ENCODE measurements around the gene CYGB. TPM values are rescaled to one million over a fixed set of nuclear protein-coding genes. Genes with fewer than 3 reads are reported as not detected.

Gene CYGB
- total RNA-seq, 2 experiments from 2014 or later: not detected

DNA sequence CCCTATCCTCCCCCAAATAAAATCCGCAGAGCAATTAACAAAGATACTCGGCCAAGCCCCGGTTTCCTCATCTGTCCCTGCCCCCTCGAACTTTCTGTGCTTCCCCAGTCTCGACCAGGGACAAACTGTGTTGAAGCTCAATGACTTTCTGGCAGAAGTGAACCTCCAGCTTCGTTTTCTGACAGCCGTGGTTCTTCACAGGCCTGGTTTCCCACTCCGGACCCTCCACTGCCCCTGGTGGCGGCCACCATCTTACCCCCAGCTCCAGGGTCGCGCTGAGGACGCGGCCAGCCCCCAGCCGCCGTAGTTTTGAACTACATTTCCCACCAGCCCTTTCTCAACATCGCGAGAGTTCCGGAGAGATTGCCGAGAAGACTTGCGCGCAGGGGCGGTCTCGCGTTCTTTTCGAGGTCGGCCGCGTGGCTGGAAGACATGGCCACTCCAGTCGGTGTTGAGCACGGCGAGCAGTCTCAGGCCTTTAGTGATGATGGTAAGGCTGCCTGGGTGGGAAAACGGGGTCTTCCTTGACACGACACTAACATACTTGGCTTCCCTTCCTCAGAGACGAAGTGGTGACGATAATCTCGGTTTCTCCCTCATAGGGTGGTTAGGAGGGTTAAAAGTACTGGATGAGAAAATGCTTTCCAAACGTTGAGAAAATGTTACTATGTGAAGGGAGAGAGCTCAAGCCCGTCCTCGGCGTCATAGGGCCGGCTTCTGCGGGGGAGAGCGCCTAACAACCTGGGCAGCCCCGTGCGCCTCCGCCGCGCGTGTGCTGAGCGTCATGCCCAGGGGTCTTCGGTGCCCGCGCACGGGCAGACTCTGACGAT, 20.1 kb upstream of the CYGB start:
- ChIA-PET POLR2A (interaction anchor here (0.7 to 2.2 kb wide), 12 partner anchors 9 to 173 kb away, joined by 3 to 11 read pairs (median 4); partner anchors contain the start of genes JMJD6, METTL23, SPHK1 and ST6GALNAC2), CTCF (interaction anchor here (0.8 to 3.7 kb wide), 18 partner anchors 10 to 617 kb away, joined by 3 to 21 read pairs (median 4); partner anchors contain the start of genes FBF1 and ST6GALNAC2)

DNA sequence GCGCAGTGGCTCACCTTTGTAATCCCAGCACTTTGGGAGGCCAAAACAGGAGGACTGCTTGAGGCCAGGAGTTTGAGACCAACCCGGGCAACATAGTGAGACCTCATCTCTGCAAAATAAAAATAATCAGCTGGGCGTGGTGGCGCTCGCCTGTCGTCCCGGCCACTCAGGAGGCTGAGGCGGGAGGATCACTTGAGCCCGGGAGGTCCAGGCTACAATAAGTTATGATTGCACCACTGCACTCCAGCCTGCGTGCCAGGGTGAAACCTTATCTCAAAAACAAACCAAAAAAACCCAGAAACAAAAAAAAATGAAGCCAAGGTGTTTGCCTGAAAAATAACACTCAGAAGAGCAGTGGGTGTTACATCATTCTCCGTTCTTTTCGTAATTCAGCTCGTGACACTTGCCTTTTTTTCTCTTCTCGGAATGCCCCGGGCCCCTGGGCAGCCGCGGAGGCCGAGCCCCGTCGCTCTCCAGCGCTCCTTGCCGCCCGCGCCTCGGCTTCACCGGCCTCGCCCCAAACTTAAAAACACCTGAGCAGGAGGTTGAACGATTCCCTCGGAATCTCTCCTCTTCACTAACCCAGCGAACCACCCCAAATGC, 19.4 kb upstream of the CYGB start:
- ChIA-PET POLR2A (interaction anchor here (0.6 to 2.2 kb wide), 15 partner anchors 9 to 173 kb away, joined by 3 to 11 read pairs (median 4); partner anchors contain the start of genes JMJD6, METTL23, SPHK1 and ST6GALNAC2), CTCF (interaction anchor here (0.8 to 3.7 kb wide), 13 partner anchors 10 to 115 kb away, joined by 3 to 21 read pairs (median 7); partner anchors contain the start of gene ST6GALNAC2)

DNA sequence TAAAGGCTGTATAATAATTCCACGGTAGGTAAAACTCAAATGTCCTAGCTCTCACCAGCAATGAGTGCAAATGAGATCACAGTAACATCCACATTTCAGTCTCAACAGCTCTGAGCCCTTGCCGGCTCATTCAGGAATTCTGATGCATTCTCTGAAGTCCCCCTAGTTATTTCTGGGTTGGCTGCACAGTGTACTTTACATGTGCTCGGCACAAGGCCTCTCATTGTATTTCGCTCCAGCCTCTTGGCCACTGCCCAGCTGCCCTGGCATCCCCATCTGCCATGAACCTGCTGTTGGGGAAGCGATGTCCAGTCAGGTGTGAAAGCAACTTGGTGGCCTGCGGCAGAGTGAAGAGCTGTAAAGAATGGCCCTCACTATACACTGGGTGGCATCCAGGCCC, 16.6 kb upstream of the CYGB start:
- POLR2A ChIA-PET: no interaction called here
- CTCF ChIA-PET: no interaction called here

DNA sequence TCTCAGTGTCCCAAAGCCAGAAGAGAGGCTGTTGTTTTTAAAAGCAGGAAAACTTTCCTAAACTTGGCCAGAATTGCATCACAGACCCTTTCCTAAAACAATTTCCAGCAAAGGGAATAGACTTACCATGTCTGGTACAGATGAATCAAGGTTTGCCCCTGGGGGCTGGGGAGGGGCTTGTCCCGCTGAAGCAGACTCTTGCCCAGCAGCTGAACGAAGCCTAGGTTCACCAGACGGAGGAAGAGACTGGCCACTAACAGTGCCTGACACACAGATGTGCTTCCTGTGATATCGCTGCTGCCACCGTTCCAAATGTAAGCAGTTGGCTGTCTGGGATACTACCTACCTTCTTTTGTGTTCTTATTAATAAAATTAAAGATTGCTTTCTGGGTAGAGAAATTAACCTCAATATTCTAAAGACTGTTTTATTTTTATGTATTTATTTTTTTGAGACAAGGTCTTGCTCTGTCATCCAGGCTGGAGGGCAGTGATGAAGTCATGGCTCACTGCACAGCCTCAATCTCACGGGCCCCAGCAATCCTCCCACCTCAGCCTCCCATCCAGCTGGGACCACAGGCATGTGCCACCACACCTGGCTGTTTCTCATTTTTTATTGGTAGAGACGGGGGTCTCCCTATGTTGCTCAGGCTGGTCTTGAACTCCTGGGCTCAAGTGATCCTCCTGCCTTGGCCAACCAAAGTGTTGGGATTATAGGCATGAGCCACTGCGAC, 15.8 kb upstream of the CYGB start:
- ChIA-PET POLR2A (interaction anchor here (0.6 kb wide), 1 partner anchor 286 kb away, joined by 15 read pairs; no protein-coding TSS in a partner anchor), CTCF (interaction anchor here (0.5 kb wide), 1 partner anchor 35 kb away, joined by 3 read pairs; no protein-coding TSS in a partner anchor)

DNA sequence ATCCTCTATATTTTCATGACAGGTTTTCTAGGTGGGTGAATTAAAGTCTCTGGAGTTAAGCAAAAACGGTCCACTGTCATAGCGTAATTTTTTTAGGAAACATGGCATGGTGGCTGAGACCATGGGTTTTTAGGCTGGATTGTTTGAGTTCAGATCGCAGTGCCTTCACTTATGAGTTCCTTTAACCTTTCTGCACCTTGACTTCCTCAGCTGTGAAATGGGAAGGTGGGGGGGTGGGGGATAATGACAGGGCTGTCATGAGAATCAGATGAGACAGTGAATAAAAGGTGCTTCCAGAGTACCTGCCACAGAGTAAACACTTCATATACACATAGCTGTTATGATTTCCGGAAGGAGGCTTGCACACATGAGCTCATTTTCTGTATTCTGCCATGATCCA, 14.2 kb upstream of the CYGB start:
- CTCF ChIA-PET: interaction anchor here (0.7 to 1.4 kb wide), 6 partner anchors 10 to 35 kb away, joined by 3 to 4 read pairs (median 3); partner anchors contain the start of gene ST6GALNAC2
- POLR2A ChIA-PET: no interaction called here

DNA sequence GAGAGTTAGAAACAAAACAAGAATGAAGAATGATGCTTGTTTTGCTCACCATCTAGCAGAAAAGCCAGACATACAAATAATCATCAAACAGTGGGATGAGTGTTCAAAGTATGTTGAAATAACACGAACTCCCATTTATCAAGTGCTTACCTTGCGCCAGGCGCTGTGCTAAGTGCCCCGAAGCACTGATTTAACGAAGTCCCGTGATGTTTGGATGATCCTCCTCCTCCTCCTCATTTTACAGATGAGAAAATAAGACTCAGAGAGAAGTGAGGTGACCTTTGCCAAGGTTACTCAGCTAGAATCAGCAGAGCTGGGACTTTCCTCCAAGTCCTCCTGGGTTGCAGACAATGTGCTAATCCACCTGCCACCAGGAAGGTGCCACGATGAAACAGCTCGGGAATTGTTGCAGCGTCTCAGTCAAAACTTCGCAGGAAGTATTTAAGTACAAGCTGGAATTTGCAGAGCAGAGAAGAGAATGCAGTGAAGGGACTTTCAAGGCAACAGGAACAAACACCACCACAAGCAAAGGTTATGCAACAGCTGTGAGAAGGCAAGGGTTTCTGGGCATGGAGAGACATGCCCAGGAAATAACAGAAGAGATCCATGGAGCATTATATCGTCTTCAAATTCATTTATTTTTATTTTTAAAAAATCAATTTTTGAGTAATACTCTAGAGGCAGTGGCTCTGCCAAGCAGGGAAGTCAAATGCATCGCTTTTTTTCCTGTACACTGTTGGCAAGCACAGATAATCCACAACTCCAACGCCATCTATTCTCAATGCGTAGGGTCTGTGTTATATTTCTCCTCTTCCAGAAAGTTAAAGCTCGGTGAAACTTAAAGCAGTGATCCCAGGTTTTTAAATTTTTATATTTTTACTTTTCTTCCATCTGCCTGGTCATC, 13.5 kb upstream of the CYGB start:
- CTCF ChIA-PET: interaction anchor here (0.7 to 1.4 kb wide), 6 partner anchors 9 to 35 kb away, joined by 3 to 4 read pairs (median 3); partner anchors contain the start of gene ST6GALNAC2
- POLR2A ChIA-PET: interaction anchor here (0.5 to 0.6 kb wide), 2 partner anchors 12 to 121 kb away, joined by 3 to 5 read pairs; no protein-coding TSS in a partner anchor

DNA sequence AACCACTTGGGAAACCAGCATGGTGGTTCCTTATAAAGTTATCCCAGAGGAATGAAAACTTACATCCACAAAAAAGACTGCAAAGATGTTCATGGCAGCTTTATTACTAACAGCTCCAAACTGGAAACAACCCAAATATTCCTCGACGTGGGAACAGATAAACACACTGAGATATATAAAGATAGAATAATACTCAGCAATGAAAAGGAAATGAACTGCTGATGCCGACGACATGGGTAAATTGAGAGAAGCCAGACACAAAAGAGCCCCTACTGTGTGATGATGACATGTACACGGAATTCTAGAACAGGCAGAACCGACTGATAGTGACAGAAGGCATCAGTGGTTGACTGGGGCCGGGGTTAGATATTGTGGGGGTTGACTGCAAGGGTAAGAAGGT, 12.0 kb upstream of the CYGB start:
- CTCF ChIA-PET: interaction anchor here (1.5 kb wide), 1 partner anchor 27 kb away, joined by 5 read pairs; no protein-coding TSS in a partner anchor
- POLR2A ChIA-PET: no interaction called here

DNA sequence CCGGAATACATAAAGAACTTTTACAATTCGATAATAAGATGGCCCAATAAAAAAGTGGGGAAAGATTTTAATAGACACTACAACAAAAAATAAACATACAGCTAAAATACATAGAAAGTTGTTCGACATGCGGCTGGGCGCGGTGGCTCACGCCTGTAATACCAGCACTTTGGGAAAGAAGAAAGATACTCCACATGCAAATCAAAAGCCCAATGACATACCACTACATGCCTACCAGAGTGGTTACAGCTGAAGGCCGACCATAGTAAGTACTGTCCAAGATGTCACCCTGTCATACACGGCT, 11.7 kb upstream of the CYGB start:
- ChIA-PET CTCF (interaction anchor here (1.5 kb wide), 1 partner anchor 26 kb away, joined by 5 read pairs; no protein-coding TSS in a partner anchor), POLR2A (no interaction called here)

DNA sequence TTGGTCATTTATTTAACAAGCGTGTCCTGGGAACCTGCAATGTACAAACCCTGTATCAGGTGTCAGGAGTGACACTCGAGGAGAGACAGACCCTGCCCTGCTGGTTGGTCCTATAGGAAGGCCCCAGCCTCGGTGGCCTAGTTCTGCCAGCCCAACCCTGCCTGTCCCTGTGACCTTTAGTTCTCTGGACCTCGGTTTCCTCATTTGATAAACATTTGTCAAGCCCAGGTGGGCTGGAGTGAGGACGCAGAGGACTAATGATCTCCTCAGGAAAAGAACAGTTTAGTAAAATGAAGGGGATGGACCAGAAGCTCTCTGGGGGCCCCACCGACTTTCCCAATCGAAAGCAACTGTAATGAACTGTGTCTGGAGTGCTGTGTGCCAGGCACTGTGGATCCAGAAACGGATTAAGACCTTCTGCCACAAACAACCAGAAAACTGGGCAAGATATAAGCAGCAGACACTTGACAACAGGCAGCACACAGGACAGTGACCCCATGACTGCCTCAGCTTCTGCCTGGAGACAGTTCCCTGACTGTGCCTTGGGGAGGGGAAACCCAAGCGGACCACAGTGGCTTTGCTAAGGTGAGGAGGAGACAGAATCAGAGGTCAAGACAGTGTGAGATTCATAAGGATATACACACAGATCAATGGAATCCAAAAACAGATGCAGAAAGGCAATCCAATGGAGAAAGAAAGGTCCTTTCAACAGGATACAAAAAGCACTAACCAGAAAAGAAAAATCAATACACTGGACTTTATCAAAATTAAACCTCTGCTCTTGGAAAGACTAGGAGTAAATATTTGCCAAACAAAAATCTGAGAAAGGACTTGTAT, 11.1 kb upstream of the CYGB start:
- ChIA-PET CTCF (interaction anchor here (1.5 kb wide), 1 partner anchor 26 kb away, joined by 5 read pairs; no protein-coding TSS in a partner anchor), POLR2A (interaction anchor here (0.6 kb wide), 1 partner anchor 8 kb away, joined by 3 read pairs; no protein-coding TSS in a partner anchor)

DNA sequence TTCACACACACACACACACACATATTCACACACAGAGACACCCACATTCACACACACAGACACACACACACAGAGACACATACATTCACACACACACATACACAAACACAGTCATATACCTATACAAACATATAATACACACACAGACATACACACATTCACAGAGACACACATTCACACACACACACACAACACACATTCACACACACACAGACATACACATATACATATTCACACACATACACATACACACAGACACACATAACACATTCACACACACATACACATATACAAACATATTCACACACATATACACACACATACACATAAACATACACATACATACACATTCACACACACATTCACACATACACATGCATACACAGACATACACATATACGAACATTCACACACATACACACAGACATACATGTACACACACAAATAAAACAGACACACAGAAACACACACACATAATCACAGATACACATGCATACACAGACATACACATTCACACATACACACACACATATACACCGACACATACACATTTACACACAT, 10.2 kb upstream of the CYGB start:
- ChIA-PET POLR2A (interaction anchor here (0.6 kb wide), 1 partner anchor 9 kb away, joined by 3 read pairs; no protein-coding TSS in a partner anchor), CTCF (interaction anchor here (1.2 to 3.7 kb wide), 5 partner anchors 10 to 134 kb away, joined by 3 to 25 read pairs (median 5); no protein-coding TSS in a partner anchor)

DNA sequence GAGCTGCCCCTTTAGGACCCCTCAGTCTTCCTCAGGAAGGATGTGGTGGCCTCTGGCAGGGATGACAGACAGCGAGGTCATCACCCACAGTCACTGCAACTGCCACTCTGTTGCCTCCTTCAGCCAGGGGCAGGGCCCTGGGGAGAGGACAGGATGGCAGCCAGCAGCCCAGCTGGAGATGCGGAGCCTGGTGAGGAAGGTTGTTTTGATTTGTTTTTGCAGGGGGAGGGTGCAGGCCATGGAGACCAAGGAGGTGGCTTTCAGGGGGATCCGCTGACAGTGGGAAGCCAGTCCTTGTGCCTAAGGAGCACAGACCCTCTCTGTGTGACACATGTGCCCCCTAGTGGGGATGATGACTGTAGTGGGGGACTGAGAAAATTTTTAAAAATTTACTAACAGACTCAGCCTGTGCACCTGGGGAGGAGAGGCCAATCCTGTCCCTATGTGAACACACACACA, 9.7 kb upstream of the CYGB start:
- ChIA-PET CTCF (interaction anchor here (0.8 to 3.7 kb wide), 8 partner anchors 10 to 134 kb away, joined by 3 to 25 read pairs (median 5); partner anchors contain the start of gene CYGB), POLR2A (no interaction called here)

DNA sequence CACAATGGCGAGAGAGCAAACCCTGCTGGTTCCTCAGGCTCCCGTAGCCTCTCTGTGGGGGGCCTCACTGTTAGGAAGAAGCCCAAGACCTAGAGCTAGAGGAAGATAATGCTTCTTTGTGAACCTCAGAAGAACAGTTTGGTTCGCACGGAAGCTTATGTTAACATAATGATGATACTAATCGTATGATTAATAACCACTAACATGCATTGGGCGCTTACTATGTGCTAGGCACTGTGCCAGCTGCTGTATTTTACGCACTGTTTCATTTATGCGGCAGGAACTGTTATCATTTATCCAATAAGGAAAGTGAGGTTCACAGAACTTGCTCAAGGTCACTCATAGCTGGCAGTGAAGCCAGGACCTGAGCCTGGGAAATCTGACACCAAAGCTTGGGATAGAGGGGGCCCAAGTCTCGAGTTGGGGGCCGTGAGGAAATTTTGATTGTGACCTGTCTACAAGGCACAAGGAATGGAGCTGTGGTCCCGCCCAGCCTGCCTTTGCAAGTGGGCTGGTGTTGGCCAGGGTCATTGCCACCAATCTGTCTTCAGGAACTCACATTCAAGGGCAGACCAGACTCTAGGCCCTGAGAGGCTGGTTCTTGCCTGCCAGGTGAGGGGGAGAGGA, 9.2 kb upstream of the CYGB start:
- ChIA-PET POLR2A (no interaction called here), CTCF (interaction anchor here (0.8 to 3.7 kb wide), 9 partner anchors 9 to 135 kb away, joined by 3 to 25 read pairs (median 5); partner anchors contain the start of gene CYGB)

DNA sequence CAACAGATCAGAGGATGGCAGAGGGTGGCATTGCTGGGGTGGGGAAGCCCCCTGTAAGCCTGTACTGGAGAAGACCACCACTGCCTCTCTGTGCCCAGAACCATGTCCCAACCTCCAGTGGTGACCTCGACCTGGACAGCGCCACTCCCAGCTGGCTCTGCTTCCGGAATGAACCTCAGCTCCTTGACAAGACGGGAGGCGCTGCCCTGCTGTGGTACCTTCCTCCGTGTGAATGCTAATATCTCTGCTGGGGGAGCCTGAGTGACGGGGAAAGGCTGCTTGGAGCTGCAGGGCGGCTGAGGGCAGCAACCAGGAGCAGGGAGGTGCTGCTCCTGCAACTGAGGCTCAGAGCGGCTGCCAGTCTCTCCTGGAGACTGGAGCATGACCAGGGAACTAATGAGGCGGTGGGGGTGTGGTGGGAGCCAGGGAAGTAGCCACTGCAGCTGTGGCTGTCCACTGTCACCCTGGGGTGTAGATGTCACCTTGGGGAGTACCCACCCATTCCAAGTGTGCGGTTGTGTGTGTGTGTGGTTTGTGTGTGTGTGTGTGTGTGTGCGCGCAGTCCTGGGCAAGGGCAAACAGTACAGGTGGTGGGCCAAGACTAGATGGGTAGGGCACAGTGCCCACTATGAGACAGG, 8.5 kb upstream of the CYGB start:
- ChIA-PET CTCF (interaction anchor here (0.9 to 3.7 kb wide), 8 partner anchors 10 to 169 kb away, joined by 3 to 25 read pairs (median 5); no protein-coding TSS in a partner anchor), POLR2A (interaction anchor here (1.0 kb wide), 1 partner anchor 125 kb away, joined by 3 read pairs; no protein-coding TSS in a partner anchor)

DNA sequence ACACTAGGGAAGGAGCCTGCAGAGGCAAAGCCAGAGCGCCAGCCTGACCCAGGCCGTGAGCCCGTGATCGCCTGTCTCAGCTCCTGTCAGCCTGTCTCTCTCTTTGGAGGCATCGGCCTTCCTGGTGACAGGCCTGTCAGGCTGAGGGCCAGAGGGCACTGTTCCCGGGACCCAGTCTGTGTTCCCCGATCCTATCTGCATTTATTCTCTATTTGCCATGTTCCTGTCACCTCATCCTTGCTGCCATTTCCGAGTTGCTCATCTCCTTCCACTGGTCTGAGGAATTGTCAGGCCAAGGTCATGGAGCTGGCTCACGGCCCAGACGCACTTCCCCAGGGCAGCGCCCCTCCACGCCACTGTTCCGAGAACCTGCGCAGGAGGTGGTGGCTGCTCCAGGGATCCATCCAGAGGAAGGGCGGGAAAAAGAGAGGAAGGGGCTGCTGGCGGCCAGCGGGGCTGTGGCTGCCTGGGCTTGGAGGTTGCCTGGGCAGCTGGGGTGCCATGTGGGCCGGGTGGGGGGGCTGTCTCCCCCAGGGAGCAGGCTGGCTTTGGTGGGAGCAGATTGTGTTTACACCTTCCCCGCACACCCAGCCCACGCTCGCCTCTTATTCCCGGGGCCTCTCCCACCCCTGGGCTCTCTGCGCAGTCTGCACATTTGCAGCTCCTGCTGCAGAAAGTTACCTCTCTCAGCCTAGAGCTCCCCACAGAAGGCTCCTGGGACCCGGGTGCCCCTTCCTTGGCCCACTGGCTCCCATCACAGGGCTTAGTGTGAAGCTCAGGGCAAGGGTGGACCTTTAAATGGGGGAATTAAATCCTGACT, 7.2 kb upstream of the CYGB start:
- ChIA-PET POLR2A (no interaction called here), CTCF (interaction anchor here (1.0 to 3.7 kb wide), 4 partner anchors 8 to 170 kb away, joined by 3 to 25 read pairs (median 5); no protein-coding TSS in a partner anchor)
